Measurements from ENCODE around the gene SEC23IP. TPM values are rescaled to one million over a fixed set of nuclear protein-coding genes. Genes with fewer than 3 reads are reported as not detected.

Gene SEC23IP
- total RNA-seq, result 10 to 100 TPM; 19.7 to 41.1 (median 22.9) TPM

- peak in 1 of 2 donors; percentile 19 for TF ChIP-seq POLR2A (IDR thresholded peaks at IDR 0.05)
- TF ChIP-seq CTCF (IDR thresholded peaks at IDR 0.05), result peak in 1 of 3 donors; percentile 49
- H3K4me3 ChIP-seq (ENCODE audit: low read depth, poor library complexity, severe bottlenecking), result peak within 1 kb of the TSS; percentile 100
- intact Hi-C loops (cut with DNase I; ENCODE audit: low total_unique reads), result no loop called here
- 0 to 1% methylated on average over 60 to 61 of the region's 61 CpGs for WGBS, 2 donors
- peak; percentile 96 to 99 for DNase-seq (ENCODE audit: low spot score in 2 of 2)
Observed at GRCh38 chr10:119892188-119893065, at the start of gene SEC23IP. Gene SEC23IP (plus strand): TSS chr10:119892730. CDS start chr10:119892783, 53 bp downstream.

- TF ChIP-seq POLR2A (IDR thresholded peaks at IDR 0.05) (no peak), CTCF (IDR thresholded peaks at IDR 0.05) (no peak)
- intact Hi-C loops (cut with DNase I; ENCODE audit: low total_unique reads), result no loop called here
- H3K4me3 ChIP-seq (ENCODE audit: low read depth, poor library complexity, severe bottlenecking), result no peak overlapping the region
- WGBS, 2 donors, result 86 to 98% methylated on average over 1 of the region's 1 CpG
- DNase-seq (ENCODE audit: low spot score in 2 of 2), result no peak
Observed at GRCh38 chr10:119845656-119846055, 46.9 kb upstream of the SEC23IP start.

- 74 to 79% methylated on average over 6 of the region's 6 CpGs for WGBS, 2 donors
- DNase-seq (ENCODE audit: low spot score in 2 of 2), result no peak
- no peak overlapping the region for H3K4me3 ChIP-seq (ENCODE audit: low read depth, poor library complexity, severe bottlenecking)
- no peak for TF ChIP-seq CTCF (IDR thresholded peaks at IDR 0.05)
- no peak for TF ChIP-seq POLR2A (IDR thresholded peaks at IDR 0.05)
- intact Hi-C loops (cut with DNase I; ENCODE audit: low total_unique reads), result no loop called here
Observed at GRCh38 chr10:119849031-119849789, 43.3 kb upstream of the SEC23IP start.

GRCh38 chr10:119849944-119850343 lies 42.6 kb upstream of the SEC23IP start:
- H3K4me3 ChIP-seq (ENCODE audit: low read depth, poor library complexity, severe bottlenecking), result no peak overlapping the region
- DNase-seq (ENCODE audit: low spot score in 2 of 2), result no peak
- WGBS, 2 donors, result 89 to 90% methylated on average over 3 of the region's 3 CpGs
- TF ChIP-seq CTCF (IDR thresholded peaks at IDR 0.05), result no peak
- no peak for TF ChIP-seq POLR2A (IDR thresholded peaks at IDR 0.05)
- intact Hi-C loops (cut with DNase I; ENCODE audit: low total_unique reads), result no loop called here

GRCh38 chr10:119852277-119852676 lies 40.3 kb upstream of the SEC23IP start:
- no peak for DNase-seq (ENCODE audit: low spot score in 2 of 2)
- intact Hi-C loops (cut with DNase I; ENCODE audit: low total_unique reads), result no loop called here
- 89 to 96% methylated on average over 6 of the region's 6 CpGs for WGBS, 2 donors
- no peak overlapping the region for H3K4me3 ChIP-seq (ENCODE audit: low read depth, poor library complexity, severe bottlenecking)
- TF ChIP-seq CTCF (IDR thresholded peaks at IDR 0.05) (no peak), POLR2A (IDR thresholded peaks at IDR 0.05) (no peak)
